NCI-H146 (cell line): ENCODE data around the gene TIGD3.
"Not testable (repeated sequence)": the region's sequence is repeated elsewhere in the genome, so short reads cannot be mapped to it uniquely, and the experiment has no call there.

Experiments used
- DNase-seq: peaks from one replicate; lab custom pipeline; 2025; lab: John Stamatoyannopoulos, UW

TIGD3 gene

GRCh38 chr11:65327021-65327420 lies 27.5 kb upstream of the TIGD3 start:
- DNase-seq: no peak

- DNase-seq: no peak
Measured at GRCh38 chr11:65329478-65329877, 25.1 kb upstream of the TIGD3 start.

GRCh38 chr11:65329944-65330403 lies 24.6 kb upstream of the TIGD3 start:
- DNase-seq: peak; percentile 90

- no peak for DNase-seq
Measured at GRCh38 chr11:65330544-65330943, 24.0 kb upstream of the TIGD3 start.

- not testable (repeated sequence) for DNase-seq
Measured at GRCh38 chr11:65332591-65332990, 22.0 kb upstream of the TIGD3 start.

- no peak for DNase-seq
Measured at GRCh38 chr11:65334696-65335295, 19.8 kb upstream of the TIGD3 start.

- no peak for DNase-seq
Measured at GRCh38 chr11:65338676-65339075, 15.9 kb upstream of the TIGD3 start.

DNA sequence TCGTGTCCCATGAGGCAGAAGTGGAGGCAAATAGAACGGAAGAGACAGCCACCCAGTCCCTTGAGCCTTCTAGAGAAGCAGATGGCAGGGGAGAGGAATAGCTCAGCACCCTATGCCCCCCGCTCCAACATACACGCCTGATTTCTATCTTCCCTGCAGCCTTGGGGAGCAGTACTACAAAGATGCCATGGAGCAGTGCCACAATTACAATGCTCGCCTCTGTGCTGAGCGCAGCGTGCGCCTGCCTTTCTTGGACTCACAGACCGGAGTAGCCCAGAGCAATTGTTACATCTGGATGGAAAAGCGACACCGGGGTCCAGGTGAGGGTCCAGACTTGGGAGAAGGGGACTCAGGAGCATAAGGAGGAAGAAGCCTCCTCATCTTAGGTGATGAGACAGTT lies 14.3 kb upstream of the TIGD3 start:
- no peak for DNase-seq

DNA sequence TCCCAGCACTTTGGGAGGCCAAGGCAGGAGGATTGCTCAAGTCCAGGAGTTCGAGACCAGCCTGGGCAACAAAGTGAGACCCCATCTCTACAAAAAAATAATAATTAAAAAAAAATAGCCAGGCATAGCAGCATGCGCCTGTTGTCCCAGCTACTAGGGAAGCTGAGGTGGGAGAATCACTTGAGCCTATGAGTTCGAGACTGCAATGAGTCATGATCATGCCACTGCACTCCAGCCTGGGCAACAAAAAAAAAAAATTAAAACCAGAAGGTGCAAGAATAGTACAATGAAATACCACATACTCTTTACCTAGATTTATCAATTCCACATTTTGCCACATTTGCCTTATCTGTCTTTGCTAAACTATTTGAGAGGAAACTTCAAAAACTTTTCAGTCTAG lies 12.7 kb upstream of the TIGD3 start:
- DNase-seq: no peak

GRCh38 chr11:65351511-65351910 lies 3.0 kb upstream of the TIGD3 start:
- no peak for DNase-seq

DNA sequence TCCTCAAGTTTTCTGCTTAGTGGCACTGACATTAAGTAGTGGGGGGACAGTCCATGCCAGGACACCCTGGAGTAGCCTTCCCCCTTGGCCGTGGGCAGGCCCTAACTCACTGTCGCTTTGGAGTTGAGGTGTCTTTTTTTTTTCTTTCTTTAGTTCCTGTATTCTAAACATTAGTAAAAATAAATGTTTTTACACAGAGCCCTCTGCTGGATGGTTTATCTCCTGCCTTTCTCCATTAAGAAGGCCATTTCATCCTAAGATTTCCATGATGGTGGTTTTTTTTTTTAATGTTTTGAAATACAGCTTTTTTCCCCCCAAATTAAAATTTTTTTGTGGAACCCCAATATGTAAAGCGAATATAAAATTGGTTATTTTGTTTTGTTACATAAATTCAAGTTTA lies 1.8 kb upstream of the TIGD3 start:
- DNase-seq: no peak

- no peak for DNase-seq
Measured at GRCh38 chr11:65353376-65353775, 1.2 kb upstream of the TIGD3 start.

DNA sequence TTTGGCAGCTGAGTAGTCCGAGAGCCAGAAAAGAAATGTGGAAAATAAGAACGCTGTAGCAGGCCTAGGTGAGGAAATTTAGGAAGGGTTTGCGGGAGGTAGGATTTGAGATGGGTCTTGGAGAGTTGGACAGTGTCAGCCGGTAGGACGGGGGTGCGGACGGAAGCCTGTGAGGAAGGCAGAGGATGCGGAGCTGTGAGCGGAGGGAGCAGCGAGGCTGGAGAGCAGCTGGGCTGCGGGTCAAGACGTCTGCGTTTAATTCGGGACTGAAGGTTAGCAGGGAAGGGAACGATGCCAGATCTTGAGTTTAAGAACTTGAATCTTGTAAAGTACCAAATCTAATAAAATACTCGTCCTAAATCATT lies 669 bp upstream of the TIGD3 start:
- no peak for DNase-seq

GRCh38 chr11:65355013-65355775 lies 643 bp downstream of the TIGD3 start:
- DNase-seq: peak; percentile 93

DNA sequence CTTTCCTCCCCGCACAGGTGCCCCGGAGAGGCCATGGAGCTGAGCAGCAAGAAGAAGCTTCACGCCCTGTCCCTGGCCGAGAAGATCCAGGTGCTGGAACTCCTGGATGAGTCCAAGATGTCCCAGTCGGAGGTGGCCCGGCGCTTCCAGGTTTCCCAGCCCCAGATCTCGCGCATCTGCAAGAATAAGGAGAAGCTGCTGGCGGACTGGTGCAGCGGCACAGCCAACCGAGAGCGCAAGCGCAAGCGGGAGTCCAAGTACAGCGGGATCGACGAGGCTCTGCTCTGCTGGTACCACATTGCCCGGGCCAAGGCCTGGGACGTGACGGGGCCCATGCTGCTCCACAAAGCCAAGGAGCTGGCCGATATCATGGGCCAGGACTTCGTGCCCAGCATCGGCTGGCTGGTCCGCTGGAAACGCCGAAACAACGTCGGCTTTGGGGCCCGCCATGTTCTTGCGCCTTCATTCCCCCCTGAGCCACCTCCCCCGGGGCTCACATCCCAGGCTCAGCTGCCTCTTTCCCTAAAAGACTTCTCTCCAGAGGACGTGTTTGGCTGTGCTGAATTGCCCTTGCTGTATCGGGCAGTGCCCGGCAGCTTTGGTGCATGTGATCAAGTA lies 1.3 kb downstream of the TIGD3 start:
- DNase-seq: no peak

GRCh38 chr11:65356394-65356972 lies 1.9 kb downstream of the TIGD3 start:
- DNase-seq: no peak

DNA sequence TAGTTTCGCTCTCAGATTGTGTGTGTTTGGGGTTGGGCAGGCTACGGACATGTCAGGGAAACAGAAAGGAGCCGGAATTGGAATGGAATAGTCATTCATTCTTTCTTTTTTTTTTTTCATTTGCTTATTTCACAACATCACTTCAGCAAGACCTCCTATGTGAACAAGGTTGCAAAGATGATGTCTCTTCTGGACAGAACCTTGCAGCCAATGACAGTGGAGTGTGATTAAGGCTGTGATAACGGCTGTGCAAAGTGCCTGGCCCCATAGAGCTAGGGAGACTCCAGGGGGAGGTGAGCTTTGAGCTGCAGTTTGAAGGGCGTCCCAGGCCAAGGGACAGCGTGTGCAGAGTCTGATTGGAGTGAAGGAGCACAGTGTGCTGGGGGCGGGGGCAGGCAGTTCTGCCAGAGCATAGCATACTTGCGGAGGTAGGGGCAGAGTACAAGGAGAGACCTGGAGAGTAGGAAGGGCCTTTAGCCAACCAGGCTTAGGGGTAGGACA lies 3.4 kb downstream of the TIGD3 start:
- DNase-seq: no peak

DNA sequence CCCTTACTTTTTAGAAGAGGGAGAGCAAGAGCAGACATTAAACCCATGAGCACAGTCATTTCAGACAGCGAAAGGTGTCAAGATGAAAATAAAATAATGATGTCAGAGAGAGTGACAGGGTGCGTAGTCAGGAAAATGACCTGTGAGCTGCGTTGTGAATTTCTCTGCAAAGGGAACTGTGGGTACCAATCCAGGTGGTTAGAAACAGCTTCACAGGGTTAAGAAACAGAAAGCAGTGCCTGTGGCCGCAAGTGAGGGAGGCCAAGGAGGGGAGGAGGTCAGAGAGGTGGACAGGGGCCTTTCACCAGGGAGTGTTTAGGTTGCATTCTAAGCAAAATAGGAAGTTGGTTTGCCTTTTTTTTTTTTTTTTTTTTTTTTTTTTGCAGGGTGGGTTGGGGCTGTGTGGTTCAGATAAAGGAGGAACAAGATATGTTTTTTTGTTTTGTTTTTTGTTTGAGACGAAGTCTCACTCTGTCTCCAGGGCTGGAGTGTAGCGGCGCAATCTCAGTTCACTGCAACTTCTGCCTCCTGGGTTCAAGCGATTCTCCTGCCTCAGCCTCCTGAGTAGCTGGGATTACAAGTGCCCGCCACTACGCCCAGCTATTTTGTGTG lies 7.9 kb downstream of the TIGD3 start:
- no peak for DNase-seq

GRCh38 chr11:65362966-65363365 lies 8.4 kb downstream of the TIGD3 start:
- DNase-seq: no peak

DNA sequence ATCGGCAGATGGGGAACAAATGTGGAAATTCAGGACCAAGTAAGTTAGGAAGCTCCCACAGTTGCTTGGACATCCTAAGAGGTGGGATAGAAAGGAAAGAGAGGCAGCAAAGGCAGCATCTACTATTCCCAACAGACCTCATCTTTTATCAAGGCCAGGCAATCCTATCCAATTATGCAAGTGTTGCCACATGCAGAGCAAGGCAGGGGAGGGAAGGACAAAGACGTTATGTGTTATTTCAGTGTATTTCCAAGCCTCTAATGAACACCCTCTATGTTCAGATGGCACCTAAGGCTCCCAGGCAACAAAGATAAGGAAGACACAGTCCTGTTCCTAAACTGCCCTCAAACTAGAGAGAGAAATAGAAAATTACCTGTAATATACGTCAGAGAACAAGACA lies 9.2 kb downstream of the TIGD3 start:
- no peak for DNase-seq

DNA sequence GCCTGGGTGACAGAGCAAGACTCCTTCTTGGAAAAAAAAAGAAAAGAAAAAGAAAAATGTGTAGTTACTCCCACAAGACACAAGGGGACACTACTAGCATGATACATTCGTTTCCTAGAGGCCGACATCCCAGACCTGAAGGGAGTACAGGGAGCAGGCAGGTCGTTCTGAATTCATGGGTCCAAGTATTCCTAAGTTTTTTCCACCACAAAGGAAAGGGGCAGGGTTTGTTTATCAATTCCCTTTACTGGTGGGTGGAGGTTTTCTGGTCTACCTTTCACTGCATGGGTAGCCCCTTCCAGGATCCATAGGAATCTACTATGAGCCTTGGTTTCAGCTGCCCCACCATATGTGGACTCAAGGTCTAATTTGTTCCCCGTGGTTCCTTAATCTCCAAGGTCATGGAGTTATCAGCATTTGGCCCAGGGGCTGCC lies 11.8 kb downstream of the TIGD3 start:
- DNase-seq: peak; percentile 79

DNA sequence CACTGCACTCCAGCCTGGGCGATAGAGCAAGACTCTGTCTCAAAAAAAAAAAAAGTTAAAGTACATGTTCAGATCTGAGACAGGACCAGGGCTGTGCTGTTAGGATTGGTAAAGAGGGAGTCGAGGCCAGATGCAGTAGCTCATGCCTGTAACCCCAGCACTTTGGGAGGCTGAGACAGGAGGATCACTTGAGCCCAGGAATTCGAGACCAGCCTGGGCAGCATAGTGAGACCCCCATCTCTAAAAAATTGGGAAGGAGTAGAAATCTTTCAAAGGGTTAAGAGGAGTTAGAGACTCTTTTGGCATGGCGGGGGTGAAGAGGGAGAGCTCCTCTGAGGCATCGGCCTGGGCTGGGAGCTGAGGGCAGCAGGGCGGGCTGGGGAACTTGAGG lies 16.1 kb downstream of the TIGD3 start:
- DNase-seq: no peak
